ENCODE results near the gene INSR.
"Not testable (repeated sequence)": the region's sequence is repeated elsewhere in the genome, so short reads cannot be mapped to it uniquely, and the experiment has no call there.

Gene INSR

DNA sequence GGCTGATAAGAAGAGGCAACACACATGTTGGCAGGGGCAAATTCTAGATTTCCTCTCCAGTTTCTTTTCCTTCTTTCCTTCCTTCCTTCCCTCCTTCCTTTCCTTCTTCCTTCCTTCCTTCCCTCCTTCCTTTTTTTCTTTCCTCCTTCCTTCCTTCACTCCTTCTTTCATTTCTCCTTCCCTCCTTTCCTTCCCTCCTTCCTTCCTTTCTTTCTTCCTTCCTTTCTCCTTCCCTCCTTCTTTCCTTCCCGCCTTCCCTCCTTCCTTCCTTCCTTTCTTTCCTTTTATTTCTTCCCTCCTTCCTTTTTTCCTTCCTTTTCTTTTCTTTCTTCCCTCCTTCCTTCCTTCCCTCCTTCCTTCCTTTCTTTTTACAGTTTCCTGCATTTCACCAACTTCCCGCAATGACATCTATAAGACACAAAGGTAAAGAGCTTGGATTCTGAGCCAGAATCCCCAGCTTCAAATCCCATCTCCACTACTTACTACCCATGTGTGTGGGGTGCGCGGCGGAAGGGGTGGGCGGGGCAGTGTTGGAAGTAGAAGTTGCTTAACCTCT lies 35.3 kb downstream of the INSR start:
- H3K27ac ChIP-seq: no peak overlapping the region
- no peak for DNase-seq (ENCODE audit: low read depth, low spot score)

DNA sequence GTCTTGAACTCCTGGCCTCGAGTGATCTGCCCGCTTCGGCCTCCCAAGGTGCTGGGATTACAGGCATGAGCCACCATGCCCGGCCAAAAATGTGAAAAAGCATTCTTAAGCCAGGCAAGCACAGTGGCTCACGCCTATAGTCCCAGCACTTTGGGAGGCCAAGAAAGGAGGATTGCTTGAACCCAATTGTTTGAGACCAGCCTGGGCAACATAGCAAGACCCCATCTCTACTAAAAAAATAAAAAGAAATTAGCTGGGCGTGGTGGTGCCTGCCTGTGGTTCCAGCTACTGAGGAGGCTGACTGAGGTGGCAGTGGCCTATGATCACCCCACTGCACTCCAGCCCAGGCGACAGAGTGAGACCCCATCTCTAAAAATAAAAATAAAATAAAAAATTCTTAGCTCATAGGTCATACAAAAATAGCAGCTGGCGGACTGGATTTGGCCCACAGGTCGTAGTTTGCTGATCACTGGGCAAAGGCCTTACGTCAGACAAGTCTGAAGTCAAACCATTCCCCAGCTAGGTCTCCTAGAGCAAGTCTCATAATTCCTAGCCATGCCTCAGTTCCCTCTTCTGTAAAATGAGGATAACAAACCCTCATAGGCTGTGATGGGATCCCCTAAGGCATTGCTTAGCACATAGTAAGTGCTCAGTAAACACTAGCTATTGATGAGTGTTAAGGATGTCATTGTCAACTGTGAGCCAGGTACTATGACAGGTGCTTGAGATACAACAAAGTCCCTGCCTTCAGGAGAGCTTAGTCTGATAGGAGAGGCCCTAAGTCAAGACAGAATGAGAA lies 36.0 kb downstream of the INSR start:
- no peak for DNase-seq (ENCODE audit: low read depth, low spot score)
- H3K27ac ChIP-seq: no peak overlapping the region

DNA sequence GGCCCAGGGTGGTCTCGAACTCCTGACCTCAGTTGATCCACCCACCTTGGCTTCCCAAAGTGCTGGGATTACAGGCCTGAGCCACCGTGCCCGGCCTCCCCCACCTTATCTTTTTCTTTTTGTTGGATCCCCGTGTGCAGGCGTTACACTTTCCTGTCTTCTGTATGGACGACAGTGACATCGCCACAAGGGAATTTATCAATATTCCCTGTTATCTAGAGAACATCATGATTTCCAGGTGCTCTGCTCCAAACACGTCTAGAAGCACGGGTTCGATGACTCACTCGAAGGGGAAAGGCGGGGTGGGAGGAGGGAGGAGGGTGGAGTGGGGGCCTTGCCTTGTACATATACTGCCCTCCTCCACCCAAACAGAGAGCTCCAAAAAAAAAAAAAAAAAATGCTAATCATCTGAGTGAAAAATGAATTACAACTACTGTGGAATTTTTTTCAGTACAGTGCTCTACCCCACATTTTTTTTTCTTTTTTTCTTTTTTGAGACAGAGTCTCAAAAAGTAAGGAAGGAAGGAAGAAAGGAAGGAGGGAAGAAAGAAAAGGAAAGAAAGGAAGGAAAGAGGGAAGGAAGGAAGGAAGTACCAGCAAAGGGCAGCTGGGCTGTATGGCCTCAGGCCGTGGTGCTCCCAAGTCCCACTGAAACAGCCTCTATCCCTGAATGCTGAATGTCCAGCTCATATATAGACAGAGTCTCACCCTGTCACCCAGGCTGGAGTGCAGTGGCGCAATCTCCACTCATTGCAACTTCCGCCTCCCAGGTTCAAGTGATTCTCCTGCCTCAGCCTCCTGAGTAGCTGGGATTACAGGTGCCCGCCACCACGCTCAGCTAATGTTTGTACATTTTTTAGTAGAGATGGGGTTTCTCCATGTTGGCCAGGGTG lies 36.8 kb downstream of the INSR start:
- peak; percentile 20 for DNase-seq (ENCODE audit: low read depth, low spot score)
- no peak overlapping the region for H3K27ac ChIP-seq

- no peak for DNase-seq (ENCODE audit: low read depth, low spot score)
- peak overlapping the region; percentile 20 for H3K27ac ChIP-seq
Observed at GRCh38 chr19:7255631-7256030, 38.6 kb downstream of the INSR start.

DNA sequence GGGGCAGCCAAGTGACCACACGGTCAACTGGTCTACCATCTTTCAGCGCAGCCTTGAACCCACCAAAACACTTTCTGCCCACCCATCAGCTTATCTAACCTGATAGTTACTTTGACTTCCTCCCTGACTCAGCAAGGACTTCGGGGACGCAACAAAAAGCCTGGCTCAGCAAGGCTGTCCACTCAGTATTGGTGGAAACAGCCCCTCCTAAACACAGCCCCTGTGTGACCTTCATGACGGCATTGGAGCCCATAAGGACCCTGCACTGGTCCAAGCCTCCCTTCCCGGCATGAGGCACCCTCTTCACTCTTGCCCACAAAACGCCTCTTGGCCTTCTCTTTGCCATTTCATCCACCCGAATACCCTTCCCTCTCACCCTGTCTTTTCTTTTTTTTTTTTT lies 39.1 kb downstream of the INSR start:
- no peak for DNase-seq (ENCODE audit: low read depth, low spot score)
- H3K27ac ChIP-seq: peak overlapping the region; percentile 20

DNA sequence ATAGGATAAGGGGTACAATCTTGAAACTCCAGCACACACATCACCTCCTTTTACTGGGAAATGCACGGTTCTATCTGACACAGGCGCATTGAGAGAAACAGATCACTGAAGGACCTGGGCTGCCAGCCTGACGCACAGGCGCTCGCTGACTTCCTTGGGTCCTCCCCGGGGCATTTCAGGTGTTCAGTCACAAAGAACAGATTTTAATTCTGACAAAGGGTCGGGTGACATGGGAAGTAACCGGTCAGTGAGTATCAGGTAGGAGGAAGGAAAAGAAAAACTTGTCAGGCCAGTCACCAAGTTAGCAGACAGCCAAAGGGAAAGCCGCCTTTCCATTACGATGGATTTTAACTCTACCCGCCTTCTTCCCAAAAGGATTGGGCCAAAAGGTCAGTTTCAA lies 39.6 kb downstream of the INSR start:
- H3K27ac ChIP-seq: peak overlapping the region; percentile 20
- no peak for DNase-seq (ENCODE audit: low read depth, low spot score)

GRCh38 chr19:7252364-7252763 lies 41.9 kb downstream of the INSR start:
- H3K27ac ChIP-seq: no peak overlapping the region
- DNase-seq (ENCODE audit: low read depth, low spot score): no peak

DNA sequence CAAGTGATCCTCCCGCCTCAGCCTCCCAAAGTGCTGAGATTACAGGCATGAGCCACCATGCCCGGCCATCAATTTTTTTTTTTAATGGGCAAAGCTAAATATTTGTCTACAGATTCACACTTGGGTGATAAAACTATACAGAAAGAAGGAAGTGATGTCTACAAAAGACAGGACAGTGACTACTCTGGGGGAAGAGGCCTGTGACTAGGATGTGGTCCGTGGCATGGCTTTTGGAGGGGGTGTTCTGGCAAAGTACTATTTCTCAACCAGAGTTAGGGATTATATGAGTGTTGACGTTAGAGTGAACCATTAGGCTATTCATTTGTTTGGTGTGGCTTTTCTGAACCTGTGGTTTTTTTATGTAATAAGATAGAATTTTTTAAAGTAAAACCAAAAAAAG lies 42.7 kb downstream of the INSR start:
- H3K27ac ChIP-seq: no peak overlapping the region
- no peak for DNase-seq (ENCODE audit: low read depth, low spot score)

DNA sequence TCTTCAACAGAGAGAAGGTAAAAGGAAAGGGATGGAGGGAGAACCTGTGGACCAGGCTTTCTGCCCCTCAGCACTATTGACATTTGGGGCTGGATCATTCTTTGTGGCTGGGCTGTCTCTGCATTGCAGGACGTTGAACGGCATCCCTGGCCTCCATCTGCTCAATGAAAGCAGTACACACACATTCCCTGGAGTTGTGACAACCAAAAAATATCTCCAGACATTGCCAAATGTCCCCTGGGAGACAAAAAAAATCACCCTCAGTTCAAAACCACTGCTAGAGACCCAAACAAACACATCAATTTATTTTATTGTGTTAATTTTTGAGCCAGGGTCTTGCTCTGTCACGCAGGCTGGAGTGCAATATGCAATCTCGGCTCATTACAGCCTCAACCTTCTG lies 43.3 kb downstream of the INSR start:
- DNase-seq (ENCODE audit: low read depth, low spot score): no peak
- no peak overlapping the region for H3K27ac ChIP-seq

DNA sequence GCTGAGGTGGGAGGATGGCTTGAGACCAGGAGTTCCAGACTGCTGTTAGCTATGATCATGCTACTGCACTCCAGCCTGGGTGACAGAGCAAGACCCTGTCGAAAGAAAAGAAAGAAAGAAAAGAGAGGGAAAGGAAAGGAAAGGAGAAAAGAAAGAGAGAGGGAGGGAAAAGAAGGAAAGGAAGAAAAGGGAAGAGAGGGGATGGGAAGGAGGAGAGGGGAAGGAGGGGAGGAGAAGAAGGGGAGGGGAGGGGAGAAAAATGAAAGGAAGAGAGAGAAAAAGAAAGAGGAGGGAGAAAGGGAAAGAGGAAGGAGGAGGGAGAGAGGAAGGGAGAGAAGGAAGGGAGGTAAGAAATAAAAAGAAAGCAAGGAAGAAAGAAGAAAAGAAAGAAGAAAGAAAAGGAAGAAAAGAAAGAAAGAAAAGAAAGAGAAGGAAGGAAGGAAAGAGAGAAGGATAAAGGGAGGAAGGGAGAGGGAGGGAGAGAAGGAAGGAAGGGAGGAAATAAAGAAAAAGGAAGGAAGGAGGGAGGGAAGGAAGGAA lies 44.1 kb downstream of the INSR start:
- H3K27ac ChIP-seq: no peak overlapping the region
- no peak for DNase-seq (ENCODE audit: low read depth, low spot score)

DNA sequence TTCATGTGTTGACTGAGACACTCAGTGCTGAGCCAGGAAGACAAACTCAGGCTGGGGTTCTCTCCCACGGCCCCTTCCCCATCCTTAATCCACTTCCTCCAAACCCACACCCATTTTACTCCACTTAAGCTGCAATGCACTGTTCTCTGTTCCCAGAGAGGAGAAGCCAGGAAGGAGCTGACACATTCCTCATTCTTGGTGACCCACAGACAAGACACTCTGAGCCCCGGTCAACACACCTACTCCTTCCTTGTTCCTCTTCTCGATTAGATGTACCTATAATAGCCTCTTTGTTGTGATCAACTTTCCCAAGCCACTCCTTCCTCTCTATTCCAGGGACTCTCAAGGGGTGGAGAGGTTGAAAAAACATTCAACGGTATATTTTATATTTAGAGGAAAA lies 47.1 kb downstream of the INSR start:
- H3K27ac ChIP-seq: peak overlapping the region; percentile 52
- peak; percentile 51 for DNase-seq (ENCODE audit: low read depth, low spot score)

GRCh38 chr19:7246601-7247000 lies 47.6 kb downstream of the INSR start:
- H3K27ac ChIP-seq: peak overlapping the region; percentile 52
- DNase-seq (ENCODE audit: low read depth, low spot score): no peak

GRCh38 chr19:7242601-7243258 lies 51.5 kb downstream of the INSR start:
- no peak for DNase-seq (ENCODE audit: low read depth, low spot score)
- no peak overlapping the region for H3K27ac ChIP-seq

DNA sequence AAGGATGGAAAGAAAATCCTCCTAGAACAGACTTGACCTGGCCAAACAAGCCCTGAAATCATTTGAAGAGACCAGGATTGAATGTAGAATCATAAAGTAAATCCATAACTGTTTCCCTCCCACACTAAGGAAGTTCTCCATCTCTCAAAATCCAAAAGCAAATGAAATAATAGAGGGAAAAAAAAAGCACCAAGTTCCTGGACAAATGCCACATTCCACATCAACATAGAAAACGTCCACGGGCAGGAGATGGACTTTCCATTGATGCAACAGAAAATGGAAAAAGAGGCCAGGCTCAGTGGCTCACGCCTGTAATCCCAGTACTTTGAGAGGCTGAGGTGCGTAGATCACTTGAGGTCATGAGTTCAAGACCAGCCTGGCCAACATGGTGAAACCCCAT lies 56.2 kb downstream of the INSR start:
- no peak overlapping the region for H3K27ac ChIP-seq
- DNase-seq (ENCODE audit: low read depth, low spot score): no peak

- no peak overlapping the region for H3K27ac ChIP-seq
- peak; percentile 18 for DNase-seq (ENCODE audit: low read depth, low spot score)
Observed at GRCh38 chr19:7236153-7236552, 58.1 kb downstream of the INSR start.

GRCh38 chr19:7230826-7231225 lies 63.4 kb downstream of the INSR start:
- H3K27ac ChIP-seq: no peak overlapping the region
- DNase-seq (ENCODE audit: low read depth, low spot score): no peak

DNA sequence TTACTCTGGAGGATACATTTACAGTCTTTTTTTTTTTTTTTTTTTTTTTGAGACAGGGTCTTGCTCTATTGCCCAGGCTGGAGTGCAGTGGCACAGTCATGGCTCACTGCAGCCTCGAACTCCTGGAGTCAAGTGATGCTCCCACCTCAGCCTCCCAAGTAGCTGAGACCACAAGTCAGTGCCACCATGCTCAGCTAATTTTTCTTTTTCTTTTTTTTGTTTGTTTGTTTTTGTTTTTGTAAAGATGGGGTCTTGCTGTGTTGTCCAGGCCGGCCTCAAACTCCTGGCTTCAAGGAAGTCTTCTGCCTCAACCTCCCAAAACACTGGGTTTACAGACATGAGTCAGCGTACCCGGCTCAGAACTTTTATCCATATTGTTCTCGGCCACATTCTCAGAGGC lies 64.5 kb downstream of the INSR start:
- no peak for DNase-seq (ENCODE audit: low read depth, low spot score)
- H3K27ac ChIP-seq: no peak overlapping the region

GRCh38 chr19:7228935-7229541 lies 65.2 kb downstream of the INSR start:
- DNase-seq (ENCODE audit: low read depth, low spot score): no peak

GRCh38 chr19:7227735-7228134 lies 66.5 kb downstream of the INSR start:
- DNase-seq (ENCODE audit: low read depth, low spot score): no peak
- H3K27ac ChIP-seq: no peak overlapping the region

More at GRCh38 chr19:7228935-7229541, 65.2 kb downstream of the INSR start:
- no peak overlapping the region for H3K27ac ChIP-seq

DNA sequence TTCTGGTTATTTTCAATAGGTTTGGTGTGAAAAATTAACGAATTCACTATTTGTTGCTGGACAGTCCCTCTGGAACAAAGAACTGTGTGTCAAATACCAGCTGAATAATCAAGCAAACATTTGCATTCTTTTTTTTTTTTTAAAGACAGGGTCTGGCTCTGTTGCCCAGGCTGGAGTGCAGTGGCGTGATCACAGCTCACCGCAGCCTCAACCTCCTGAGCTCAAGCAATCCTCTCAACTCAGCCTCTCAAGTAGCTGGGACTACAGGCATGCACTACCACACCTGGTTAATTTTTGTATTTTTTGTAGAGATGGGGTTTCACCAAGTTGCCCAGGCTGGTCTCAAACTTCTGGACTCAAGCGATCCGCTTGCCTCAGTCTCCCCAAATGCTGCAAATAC lies 67.1 kb downstream of the INSR start:
- DNase-seq (ENCODE audit: low read depth, low spot score); H3K27ac ChIP-seq: not testable (repeated sequence)
